Transverse colon (tissue), 4 donors: ENCODE results near the gene LRRC70. TPM values are rescaled to one million over a fixed set of nuclear protein-coding genes. Genes with fewer than 3 reads are reported as not detected.
"Not testable (repeated sequence)": the region's sequence is repeated elsewhere in the genome, so short reads cannot be mapped to it uniquely, and the experiment has no call there.

Experiments used
- DNase-seq: peaks from one replicate; pipeline ENCODE4 v3.0.0-alpha.2; 2019
- H3K27ac ChIP-seq, 4 donors: fragments of 200-600 bp; sonication (generic); 2 replicates each; pipeline ENCODE4 v1.5.1; 2016 to 2018; ENCODE audit warnings: inconsistent platforms in 4 of 4
- H3K27me3 ChIP-seq: fragments of 200-600 bp; sonication (generic); 2 replicates; pipeline ENCODE4 v1.5.1; 2017; ENCODE audit warnings: inconsistent platforms
- H3K36me3 ChIP-seq, 4 donors: fragments of 200-600 bp; sonication (generic); 2 replicates each; pipeline ENCODE4 v1.5.1; 2017 to 2019; ENCODE audit warnings: inconsistent platforms in 4 of 4
- H3K4me1 ChIP-seq, 4 donors: fragments of 200-600 bp; sonication (generic); 2 replicates each; pipeline ENCODE4 v1.5.1; 2017 to 2020; ENCODE audit warnings: inconsistent platforms in 4 of 4
- H3K4me3 ChIP-seq, 4 donors: fragments of 200-600 bp; sonication (generic); 1 replicate in 1 of 4; 2 replicates in 3 of 4; pipeline versions ENCODE4 v1.5.1 to v1.6.1; 2017 to 2019; ENCODE audit warnings: inconsistent platforms in 4 of 4
- H3K9me3 ChIP-seq, 2 donors: fragments of 200-600 bp; sonication (generic); 2 replicates each; pipeline ENCODE4 v1.5.1; 2017 to 2019; ENCODE audit warnings: inconsistent platforms in 2 of 2
- EP300 ChIP-seq: sonication (generic); formaldehyde crosslinking; IDR thresholded peaks from one replicate; pipeline ENCODE4 v1.6.1; 2017; ENCODE audit warnings: antibody characterized with exemption, low read depth
- POLR2A ChIP-seq: fragments of 450-650 bp; IDR thresholded peaks from one replicate; pipeline ENCODE4 v1.6.1; 2016; ENCODE audit warnings: antibody characterized with exemption, mild to moderate bottlenecking, moderate library complexity
- POLR2AphosphoS5 ChIP-seq, 3 donors: sonication (generic); formaldehyde crosslinking; IDR thresholded peaks; one replicate each; pipeline ENCODE4 v1.6.1; 2016; ENCODE audit warnings: antibody characterized with exemption in 3 of 3
- WGBS, 2 donors: methylation state at CpG; one replicate each; pipeline ENCODE4 v1.1.5; 2018; ENCODE audit warnings: low coverage in 1 of 2; 5-methylcytosine and 5-hydroxymethylcytosine counted together
- in situ Hi-C, 4 donors: fragments of 200-750 bp; cut with MboI; loops; one replicate each; pipeline versions ENCODE4 v1.15.0 to v1.15.1; 2017; ENCODE audit warnings: low sequenced_read_pairs in 3 of 4, low pct_ligation_motif_present in 1 of 4, low pct_unique_long_range_greater_than_20kb in 1 of 4
- intact Hi-C: fragments of 100-400 bp; cut with DNase I; formaldehyde crosslinking; loops from one replicate; pipeline ENCODE4 v1.15.1; 2023; ENCODE audit warnings: low total_unique reads
- total RNA-seq, 4 donors: library from RNA; depleted of rRNA; stranded (reverse); fragments of >200 nt; gene quantifications; one replicate each; pipeline ENCODE4 v1.1.0, GENCODE V29; 2016
- TF ChIP-seq, protein P1 (sequence below), 5 experiments: fragments of 200-600 bp in 3 of 5; fragments of 450-650 bp in 2 of 5; sonication (generic) in 3 of 5; IDR thresholded peaks; 1 replicate in 2 of 5; 2 replicates in 3 of 5; pipeline ENCODE4 v1.5.1; 2016 to 2017; ENCODE audit warnings: antibody characterized with exemption in 5 of 5, inconsistent platforms in 3 of 5, mild to moderate bottlenecking in 2 of 5, moderate library complexity in 1 of 5

The LRRC70 gene
- total RNA-seq, 4 donors from 2014 or later = 1.8 to 3.4 (median 2.3) TPM

- 89 to 91% methylated on average over 1 to 6 of the region's 6 CpGs for WGBS, 2 donors
- H3K9me3 ChIP-seq = no peaks in the 10 kb centered on the region
- intact Hi-C loops (no loop called here), in situ Hi-C loops (no loop called here)
- no peak for TF ChIP-seq POLR2A
- TF ChIP-seq, protein P1, sequence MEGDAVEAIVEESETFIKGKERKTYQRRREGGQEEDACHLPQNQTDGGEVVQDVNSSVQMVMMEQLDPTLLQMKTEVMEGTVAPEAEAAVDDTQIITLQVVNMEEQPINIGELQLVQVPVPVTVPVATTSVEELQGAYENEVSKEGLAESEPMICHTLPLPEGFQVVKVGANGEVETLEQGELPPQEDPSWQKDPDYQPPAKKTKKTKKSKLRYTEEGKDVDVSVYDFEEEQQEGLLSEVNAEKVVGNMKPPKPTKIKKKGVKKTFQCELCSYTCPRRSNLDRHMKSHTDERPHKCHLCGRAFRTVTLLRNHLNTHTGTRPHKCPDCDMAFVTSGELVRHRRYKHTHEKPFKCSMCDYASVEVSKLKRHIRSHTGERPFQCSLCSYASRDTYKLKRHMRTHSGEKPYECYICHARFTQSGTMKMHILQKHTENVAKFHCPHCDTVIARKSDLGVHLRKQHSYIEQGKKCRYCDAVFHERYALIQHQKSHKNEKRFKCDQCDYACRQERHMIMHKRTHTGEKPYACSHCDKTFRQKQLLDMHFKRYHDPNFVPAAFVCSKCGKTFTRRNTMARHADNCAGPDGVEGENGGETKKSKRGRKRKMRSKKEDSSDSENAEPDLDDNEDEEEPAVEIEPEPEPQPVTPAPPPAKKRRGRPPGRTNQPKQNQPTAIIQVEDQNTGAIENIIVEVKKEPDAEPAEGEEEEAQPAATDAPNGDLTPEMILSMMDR (IDR thresholded peaks at IDR 0.05) = no peak
- TF ChIP-seq EP300 = no peak
- no peak for TF ChIP-seq POLR2AphosphoS5 (IDR thresholded peaks at IDR 0.05)
- no peaks in the 10 kb centered on the region for H3K27me3 ChIP-seq
- H3K27ac ChIP-seq = no peak overlapping the region
- DNase-seq = no peak
- no peaks in the 10 kb centered on the region for H3K36me3 ChIP-seq
- H3K4me1 ChIP-seq = no peaks in the 10 kb centered on the region
- no peak overlapping the region for H3K4me3 ChIP-seq
Measured at GRCh38 chr5:62621280-62621679, 42.7 kb downstream of the LRRC70 start.

DNA sequence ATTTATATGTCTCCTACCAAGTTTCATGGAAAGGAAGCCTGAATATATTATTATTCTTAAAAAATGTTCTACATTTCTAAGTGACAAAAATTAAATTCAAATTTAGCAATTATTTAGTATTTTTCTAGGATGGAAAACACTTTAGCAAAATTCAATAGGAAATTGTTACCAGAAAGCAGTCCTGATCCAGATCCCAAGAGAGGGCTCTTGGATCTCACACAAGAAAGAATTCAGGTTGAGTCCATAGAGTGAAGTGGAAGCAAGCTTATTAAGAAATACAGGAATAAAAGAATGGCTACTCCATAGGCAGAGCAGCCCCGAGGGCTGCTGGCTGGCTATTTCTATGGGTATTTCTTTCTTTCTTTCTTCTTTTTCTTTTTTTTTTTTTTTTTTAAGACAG lies 44.7 kb downstream of the LRRC70 start:
- TF ChIP-seq EP300 (no peak), POLR2AphosphoS5 (IDR thresholded peaks at IDR 0.05) (no peak)
- no peaks in the 10 kb centered on the region for H3K27me3 ChIP-seq
- H3K4me1 ChIP-seq = no peaks in the 10 kb centered on the region
- 95 to 100% methylated on average over 1 of the region's 1 CpG for WGBS, 2 donors
- no peak overlapping the region for H3K4me3 ChIP-seq
- in situ Hi-C loops = no loop called here
- H3K27ac ChIP-seq = no peak overlapping the region
- H3K36me3 ChIP-seq = peaks cover 0 to 5% (median 0%) of the 10 kb centered on the region in 4 donors
- H3K9me3 ChIP-seq = no peaks in the 10 kb centered on the region
- intact Hi-C loops = no loop called here
- DNase-seq = no peak

GRCh38 chr5:62624436-62624835 lies 45.8 kb downstream of the LRRC70 start:
- H3K4me1 ChIP-seq, H3K4me3 ChIP-seq, intact Hi-C loops, DNase-seq, H3K27me3 ChIP-seq, H3K36me3 ChIP-seq, in situ Hi-C loops, H3K27ac ChIP-seq, H3K9me3 ChIP-seq: not testable (repeated sequence)
- WGBS, 2 donors = 96 to 100% methylated on average over 3 to 7 of the region's 7 CpGs

- WGBS, 2 donors = 91 to 94% methylated on average over 2 of the region's 2 CpGs
- DNase-seq = no peak
Measured at GRCh38 chr5:62626534-62626933, 47.9 kb downstream of the LRRC70 start.

DNA sequence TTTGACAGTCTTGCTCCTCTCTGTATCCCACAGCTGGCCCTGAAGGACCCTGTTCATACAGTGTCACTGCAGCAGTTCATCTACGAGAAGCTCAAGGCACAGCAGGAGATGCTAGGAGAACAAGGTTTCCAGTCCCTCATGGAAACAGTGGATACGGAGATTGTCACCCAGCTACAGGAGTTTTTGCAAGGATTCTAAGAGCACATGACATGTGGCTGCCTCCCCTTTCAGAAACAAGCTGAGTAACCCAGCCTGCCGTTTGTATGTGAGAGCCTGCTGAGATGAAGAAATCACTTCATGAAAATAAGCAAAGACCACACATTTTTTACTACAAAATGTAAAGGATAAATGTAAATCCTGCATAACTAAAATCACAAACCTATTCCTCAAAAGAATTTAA lies 48.5 kb downstream of the LRRC70 start:
- no peak for DNase-seq
- intact Hi-C loops = no loop called here
- no peak overlapping the region for H3K27ac ChIP-seq
- no peaks in the 10 kb centered on the region for H3K9me3 ChIP-seq
- 88 to 96% methylated on average over 3 of the region's 3 CpGs for WGBS, 2 donors
- no peak overlapping the region for H3K4me3 ChIP-seq
- H3K4me1 ChIP-seq = no peaks in the 10 kb centered on the region
- H3K36me3 ChIP-seq = peaks cover 0 to 8% (median 0%) of the 10 kb centered on the region in 4 donors
- in situ Hi-C loops = no loop called here
- TF ChIP-seq, protein P1 (IDR thresholded peaks at IDR 0.05) = no peak
- no peak for TF ChIP-seq EP300
- no peak for TF ChIP-seq POLR2AphosphoS5 (IDR thresholded peaks at IDR 0.05)
- TF ChIP-seq POLR2A = no peak
- no peaks in the 10 kb centered on the region for H3K27me3 ChIP-seq

More at GRCh38 chr5:62626534-62626933, 47.9 kb downstream of the LRRC70 start:
- Histone ChIP-seq H3K9me3 (no peaks in the 10 kb centered on the region), H3K27me3 (no peaks in the 10 kb centered on the region), H3K4me1 (no peaks in the 10 kb centered on the region), H3K36me3 (peaks cover 0 to 8% (median 0%) of the 10 kb centered on the region in 4 donors), H3K4me3 (no peak overlapping the region), H3K27ac (no peak overlapping the region)
- intact Hi-C loops (no loop called here), in situ Hi-C loops (no loop called here)
- TF ChIP-seq POLR2AphosphoS5 (IDR thresholded peaks at IDR 0.05) (no peak), POLR2A (no peak), EP300 (no peak)
- TF ChIP-seq, protein P1 (IDR thresholded peaks at IDR 0.05) = no peak
